Measurements from ENCODE around the gene SYT6.

The SYT6 gene

GRCh38 chr1:114177282-114177681 is 23.6 kb upstream of the SYT6 start:
- peaks cover 85% of the 10 kb centered on the region for H3K27me3 ChIP-seq (ENCODE audit: insufficient read depth, low read length)
- H3K4me3 ChIP-seq (ENCODE audit: low read depth, low read length) = no peak overlapping the region
- H3K27ac ChIP-seq (ENCODE audit: low read depth, low read length) = no peak overlapping the region
- H3K79me2 ChIP-seq (ENCODE audit: control insufficient read depth, insufficient read depth, low read length, unreplicated experiment) = no peaks in the 10 kb centered on the region
- no peaks in the 10 kb centered on the region for H3K36me3 ChIP-seq (ENCODE audit: insufficient read depth, low read length)
- no peaks in the 10 kb centered on the region for H3K4me1 ChIP-seq (ENCODE audit: control insufficient read depth, insufficient read depth, low read length, unreplicated experiment)
- no peak overlapping the region for H2AFZ ChIP-seq (ENCODE audit: low read length, unreplicated experiment)

- Histone ChIP-seq H3K36me3 (ENCODE audit: insufficient read depth, low read length) (no peaks in the 10 kb centered on the region), H3K27ac (ENCODE audit: low read depth, low read length) (no peak overlapping the region), H3K4me3 (ENCODE audit: low read depth, low read length) (no peak overlapping the region), H3K4me1 (ENCODE audit: control insufficient read depth, insufficient read depth, low read length, unreplicated experiment) (no peaks in the 10 kb centered on the region), H3K27me3 (ENCODE audit: insufficient read depth, low read length) (peaks cover 90% of the 10 kb centered on the region), H3K79me2 (ENCODE audit: control insufficient read depth, insufficient read depth, low read length, unreplicated experiment) (no peaks in the 10 kb centered on the region), H2AFZ (ENCODE audit: low read length, unreplicated experiment) (no peak overlapping the region)
Measured at GRCh38 chr1:114176366-114176765, 22.7 kb upstream of the SYT6 start.

GRCh38 chr1:114173680-114174079 is 20.0 kb upstream of the SYT6 start:
- Histone ChIP-seq H3K4me3 (ENCODE audit: low read depth, low read length) (no peak overlapping the region), H3K27me3 (ENCODE audit: insufficient read depth, low read length) (peaks cover 80% of the 10 kb centered on the region), H3K27ac (ENCODE audit: low read depth, low read length) (no peak overlapping the region), H3K4me1 (ENCODE audit: control insufficient read depth, insufficient read depth, low read length, unreplicated experiment) (no peaks in the 10 kb centered on the region), H3K36me3 (ENCODE audit: insufficient read depth, low read length) (no peaks in the 10 kb centered on the region), H2AFZ (ENCODE audit: low read length, unreplicated experiment) (no peak overlapping the region), H3K79me2 (ENCODE audit: control insufficient read depth, insufficient read depth, low read length, unreplicated experiment) (no peaks in the 10 kb centered on the region)

GRCh38 chr1:114169509-114169908 is 15.8 kb upstream of the SYT6 start:
- H2AFZ ChIP-seq (ENCODE audit: low read length, unreplicated experiment) = no peak overlapping the region
- no peak overlapping the region for H3K27ac ChIP-seq (ENCODE audit: low read depth, low read length)
- H3K36me3 ChIP-seq (ENCODE audit: insufficient read depth, low read length) = no peaks in the 10 kb centered on the region
- no peaks in the 10 kb centered on the region for H3K4me1 ChIP-seq (ENCODE audit: control insufficient read depth, insufficient read depth, low read length, unreplicated experiment)
- no peaks in the 10 kb centered on the region for H3K79me2 ChIP-seq (ENCODE audit: control insufficient read depth, insufficient read depth, low read length, unreplicated experiment)
- H3K4me3 ChIP-seq (ENCODE audit: low read depth, low read length) = no peak overlapping the region
- H3K27me3 ChIP-seq (ENCODE audit: insufficient read depth, low read length) = peaks cover 70% of the 10 kb centered on the region

GRCh38 chr1:114167226-114167625 is 13.6 kb upstream of the SYT6 start:
- Histone ChIP-seq H3K27me3 (ENCODE audit: insufficient read depth, low read length) (peaks cover 71% of the 10 kb centered on the region), H2AFZ (ENCODE audit: low read length, unreplicated experiment) (no peak overlapping the region), H3K27ac (ENCODE audit: low read depth, low read length) (no peak overlapping the region), H3K4me1 (ENCODE audit: control insufficient read depth, insufficient read depth, low read length, unreplicated experiment) (no peaks in the 10 kb centered on the region), H3K79me2 (ENCODE audit: control insufficient read depth, insufficient read depth, low read length, unreplicated experiment) (no peaks in the 10 kb centered on the region), H3K4me3 (ENCODE audit: low read depth, low read length) (no peak overlapping the region), H3K36me3 (ENCODE audit: insufficient read depth, low read length) (no peaks in the 10 kb centered on the region)

- H3K27me3 ChIP-seq (ENCODE audit: insufficient read depth, low read length) = peaks cover 77% of the 10 kb centered on the region
- H3K4me1 ChIP-seq (ENCODE audit: control insufficient read depth, insufficient read depth, low read length, unreplicated experiment) = no peaks in the 10 kb centered on the region
- no peak overlapping the region for H3K4me3 ChIP-seq (ENCODE audit: low read depth, low read length)
- H3K79me2 ChIP-seq (ENCODE audit: control insufficient read depth, insufficient read depth, low read length, unreplicated experiment) = no peaks in the 10 kb centered on the region
- H2AFZ ChIP-seq (ENCODE audit: low read length, unreplicated experiment) = no peak overlapping the region
- no peak overlapping the region for H3K27ac ChIP-seq (ENCODE audit: low read depth, low read length)
- H3K36me3 ChIP-seq (ENCODE audit: insufficient read depth, low read length) = no peaks in the 10 kb centered on the region
Measured at GRCh38 chr1:114164840-114165543, 11.3 kb upstream of the SYT6 start.

- H3K27ac ChIP-seq (ENCODE audit: low read depth, low read length) = no peak overlapping the region
- no peaks in the 10 kb centered on the region for H3K79me2 ChIP-seq (ENCODE audit: control insufficient read depth, insufficient read depth, low read length, unreplicated experiment)
- H3K4me1 ChIP-seq (ENCODE audit: control insufficient read depth, insufficient read depth, low read length, unreplicated experiment) = no peaks in the 10 kb centered on the region
- H2AFZ ChIP-seq (ENCODE audit: low read length, unreplicated experiment) = no peak overlapping the region
- H3K27me3 ChIP-seq (ENCODE audit: insufficient read depth, low read length) = peaks cover 97% of the 10 kb centered on the region
- H3K36me3 ChIP-seq (ENCODE audit: insufficient read depth, low read length) = no peaks in the 10 kb centered on the region
- H3K4me3 ChIP-seq (ENCODE audit: low read depth, low read length) = no peak overlapping the region
Measured at GRCh38 chr1:114159941-114160340, 6.3 kb upstream of the SYT6 start.

GRCh38 chr1:114157275-114157660 is 3.6 kb upstream of the SYT6 start:
- peaks cover 99% of the 10 kb centered on the region for H3K27me3 ChIP-seq (ENCODE audit: insufficient read depth, low read length)

GRCh38 chr1:114156538-114157274 is 3.0 kb upstream of the SYT6 start:
- Histone ChIP-seq H3K27me3 (ENCODE audit: insufficient read depth, low read length) (peaks cover 99% of the 10 kb centered on the region), H3K4me3 (ENCODE audit: low read depth, low read length) (no peak overlapping the region), H3K79me2 (ENCODE audit: control insufficient read depth, insufficient read depth, low read length, unreplicated experiment) (no peaks in the 10 kb centered on the region), H3K27ac (ENCODE audit: low read depth, low read length) (no peak overlapping the region), H3K36me3 (ENCODE audit: insufficient read depth, low read length) (no peaks in the 10 kb centered on the region), H2AFZ (ENCODE audit: low read length, unreplicated experiment) (no peak overlapping the region), H3K4me1 (ENCODE audit: control insufficient read depth, insufficient read depth, low read length, unreplicated experiment) (no peaks in the 10 kb centered on the region)

More at GRCh38 chr1:114157275-114157660, 3.6 kb upstream of the SYT6 start:
- no peak overlapping the region for H3K27ac ChIP-seq (ENCODE audit: low read depth, low read length)
- no peak overlapping the region for H3K4me3 ChIP-seq (ENCODE audit: low read depth, low read length)
- no peaks in the 10 kb centered on the region for H3K4me1 ChIP-seq (ENCODE audit: control insufficient read depth, insufficient read depth, low read length, unreplicated experiment)
- H3K79me2 ChIP-seq (ENCODE audit: control insufficient read depth, insufficient read depth, low read length, unreplicated experiment) = no peaks in the 10 kb centered on the region
- H3K36me3 ChIP-seq (ENCODE audit: insufficient read depth, low read length) = no peaks in the 10 kb centered on the region
- no peak overlapping the region for H2AFZ ChIP-seq (ENCODE audit: low read length, unreplicated experiment)

GRCh38 chr1:114155706-114156105 is 2.0 kb upstream of the SYT6 start:
- H3K36me3 ChIP-seq (ENCODE audit: insufficient read depth, low read length) = no peaks in the 10 kb centered on the region
- peaks cover 99% of the 10 kb centered on the region for H3K27me3 ChIP-seq (ENCODE audit: insufficient read depth, low read length)
- H3K4me3 ChIP-seq (ENCODE audit: low read depth, low read length) = no peak overlapping the region
- no peak overlapping the region for H2AFZ ChIP-seq (ENCODE audit: low read length, unreplicated experiment)
- no peak overlapping the region for H3K27ac ChIP-seq (ENCODE audit: low read depth, low read length)
- no peaks in the 10 kb centered on the region for H3K4me1 ChIP-seq (ENCODE audit: control insufficient read depth, insufficient read depth, low read length, unreplicated experiment)
- no peaks in the 10 kb centered on the region for H3K79me2 ChIP-seq (ENCODE audit: control insufficient read depth, insufficient read depth, low read length, unreplicated experiment)

GRCh38 chr1:114154963-114155322 is 1.3 kb upstream of the SYT6 start:
- H3K79me2 ChIP-seq (ENCODE audit: control insufficient read depth, insufficient read depth, low read length, unreplicated experiment) = no peaks in the 10 kb centered on the region
- H2AFZ ChIP-seq (ENCODE audit: low read length, unreplicated experiment) = no peak overlapping the region
- H3K27me3 ChIP-seq (ENCODE audit: insufficient read depth, low read length) = peaks cover 99% of the 10 kb centered on the region
- H3K27ac ChIP-seq (ENCODE audit: low read depth, low read length) = no peak overlapping the region
- no peaks in the 10 kb centered on the region for H3K4me1 ChIP-seq (ENCODE audit: control insufficient read depth, insufficient read depth, low read length, unreplicated experiment)
- H3K4me3 ChIP-seq (ENCODE audit: low read depth, low read length) = no peak overlapping the region
- H3K36me3 ChIP-seq (ENCODE audit: insufficient read depth, low read length) = no peaks in the 10 kb centered on the region

All from ACC112 (cell line).